Measurements from ENCODE around the gene SPEM3. TPM values are rescaled to one million over a fixed set of nuclear protein-coding genes. Genes with fewer than 3 reads are reported as not detected.

The SPEM3 gene
- total and polyA plus RNA-seq, 4 donors, result not detected

DNA sequence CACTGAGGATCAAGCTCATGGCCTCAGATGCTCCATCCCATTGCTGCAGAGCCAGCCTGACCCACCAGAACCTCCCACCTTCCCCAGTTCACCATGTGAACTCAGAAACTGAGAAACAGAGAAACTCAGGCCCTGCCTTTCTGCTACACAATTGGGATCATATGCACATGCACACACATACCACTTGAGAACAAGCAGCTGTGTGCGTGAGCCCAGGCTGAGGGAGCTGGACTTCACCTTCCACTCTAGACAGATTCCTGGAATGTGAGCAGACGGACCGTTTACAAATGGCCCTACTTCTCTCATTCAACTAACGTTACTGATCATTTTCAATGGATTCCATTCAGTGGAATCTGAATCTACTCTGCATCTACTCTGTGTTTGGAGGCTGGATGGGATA lies 5.0 kb upstream of the SPEM3 start:
- WGBS, result 82% methylated on average over 4 of the region's 4 CpGs
- TF ChIP-seq, protein P1, sequence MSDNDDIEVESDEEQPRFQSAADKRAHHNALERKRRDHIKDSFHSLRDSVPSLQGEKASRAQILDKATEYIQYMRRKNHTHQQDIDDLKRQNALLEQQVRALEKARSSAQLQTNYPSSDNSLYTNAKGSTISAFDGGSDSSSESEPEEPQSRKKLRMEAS (IDR thresholded peaks at IDR 0.05), result no peak
- TF ChIP-seq RXRA (IDR thresholded peaks at IDR 0.05), result no peak
- TF ChIP-seq, protein P2, sequence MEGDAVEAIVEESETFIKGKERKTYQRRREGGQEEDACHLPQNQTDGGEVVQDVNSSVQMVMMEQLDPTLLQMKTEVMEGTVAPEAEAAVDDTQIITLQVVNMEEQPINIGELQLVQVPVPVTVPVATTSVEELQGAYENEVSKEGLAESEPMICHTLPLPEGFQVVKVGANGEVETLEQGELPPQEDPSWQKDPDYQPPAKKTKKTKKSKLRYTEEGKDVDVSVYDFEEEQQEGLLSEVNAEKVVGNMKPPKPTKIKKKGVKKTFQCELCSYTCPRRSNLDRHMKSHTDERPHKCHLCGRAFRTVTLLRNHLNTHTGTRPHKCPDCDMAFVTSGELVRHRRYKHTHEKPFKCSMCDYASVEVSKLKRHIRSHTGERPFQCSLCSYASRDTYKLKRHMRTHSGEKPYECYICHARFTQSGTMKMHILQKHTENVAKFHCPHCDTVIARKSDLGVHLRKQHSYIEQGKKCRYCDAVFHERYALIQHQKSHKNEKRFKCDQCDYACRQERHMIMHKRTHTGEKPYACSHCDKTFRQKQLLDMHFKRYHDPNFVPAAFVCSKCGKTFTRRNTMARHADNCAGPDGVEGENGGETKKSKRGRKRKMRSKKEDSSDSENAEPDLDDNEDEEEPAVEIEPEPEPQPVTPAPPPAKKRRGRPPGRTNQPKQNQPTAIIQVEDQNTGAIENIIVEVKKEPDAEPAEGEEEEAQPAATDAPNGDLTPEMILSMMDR (IDR thresholded peaks at IDR 0.05; ENCODE audit: low read depth, low read length, missing input control), result no peak
- no peaks in the 10 kb centered on the region for H3K9me3 ChIP-seq (ENCODE audit: control insufficient read depth in 4 of 4, low read length in 3 of 4)
- no peaks in the 10 kb centered on the region for H3K4me1 ChIP-seq (ENCODE audit: control insufficient read depth in 4 of 4, insufficient read depth in 4 of 4, low read length in 3 of 4)
- H3K36me3 ChIP-seq (ENCODE audit: control insufficient read depth in 4 of 4, insufficient read depth in 3 of 4, low read depth in 1 of 4, low read length in 3 of 4), result no peaks in the 10 kb centered on the region
- DNase-seq (ENCODE audit: low spot score), result no peak
- H3K27ac ChIP-seq (ENCODE audit: low read depth in 1 of 2, low read length in 2 of 2), result no peak overlapping the region
- no peaks in the 10 kb centered on the region for H3K27me3 ChIP-seq (ENCODE audit: control insufficient read depth in 4 of 4, insufficient read depth in 4 of 4, low read length in 3 of 4)
- H3K9ac ChIP-seq (ENCODE audit: low read depth in 1 of 2, low read length in 2 of 2), result no peak overlapping the region
- H3K4me3 ChIP-seq (ENCODE audit: low read depth in 1 of 3, low read length in 3 of 3), result no peak overlapping the region

DNA sequence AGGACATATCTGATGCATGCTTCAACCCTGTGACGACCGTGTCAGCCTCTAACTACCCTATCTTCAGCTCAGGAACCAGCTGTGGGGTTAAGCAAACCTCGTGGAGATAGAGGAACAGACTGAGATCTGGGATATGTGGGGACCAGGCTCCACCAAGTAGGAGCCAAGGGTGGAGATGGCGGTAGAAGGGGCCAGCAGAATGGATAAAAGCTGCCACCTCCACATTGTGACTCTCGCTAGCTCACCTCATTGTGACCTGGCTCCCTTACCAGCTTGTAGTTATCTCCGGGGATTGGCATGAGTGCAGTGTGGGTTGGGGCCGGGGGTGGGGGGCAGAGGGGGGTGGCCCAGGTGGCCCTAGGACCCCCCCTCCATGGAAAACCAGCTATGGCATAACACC lies 3.3 kb upstream of the SPEM3 start, which contains the start of gene SPEM2:
Gene SPEM2, plus strand, starts transcription at position 301 of the 400 bp plus-strand sequence. Its CDS starts 73 bp downstream, at position 374.
- DNase-seq (ENCODE audit: low spot score), result no peak
- TF ChIP-seq, protein P2 (IDR thresholded peaks at IDR 0.05; ENCODE audit: low read depth, low read length, missing input control), result no peak
- TF ChIP-seq, protein P3, sequence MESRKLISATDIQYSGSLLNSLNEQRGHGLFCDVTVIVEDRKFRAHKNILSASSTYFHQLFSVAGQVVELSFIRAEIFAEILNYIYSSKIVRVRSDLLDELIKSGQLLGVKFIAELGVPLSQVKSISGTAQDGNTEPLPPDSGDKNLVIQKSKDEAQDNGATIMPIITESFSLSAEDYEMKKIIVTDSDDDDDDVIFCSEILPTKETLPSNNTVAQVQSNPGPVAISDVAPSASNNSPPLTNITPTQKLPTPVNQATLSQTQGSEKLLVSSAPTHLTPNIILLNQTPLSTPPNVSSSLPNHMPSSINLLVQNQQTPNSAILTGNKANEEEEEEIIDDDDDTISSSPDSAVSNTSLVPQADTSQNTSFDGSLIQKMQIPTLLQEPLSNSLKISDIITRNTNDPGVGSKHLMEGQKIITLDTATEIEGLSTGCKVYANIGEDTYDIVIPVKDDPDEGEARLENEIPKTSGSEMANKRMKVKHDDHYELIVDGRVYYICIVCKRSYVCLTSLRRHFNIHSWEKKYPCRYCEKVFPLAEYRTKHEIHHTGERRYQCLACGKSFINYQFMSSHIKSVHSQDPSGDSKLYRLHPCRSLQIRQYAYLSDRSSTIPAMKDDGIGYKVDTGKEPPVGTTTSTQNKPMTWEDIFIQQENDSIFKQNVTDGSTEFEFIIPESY (IDR thresholded peaks at IDR 0.05), result no peak
- TF ChIP-seq FOXA1 (IDR thresholded peaks at IDR 0.05), result no peak
- TF ChIP-seq RXRA (IDR thresholded peaks at IDR 0.05), result no peak
- TF ChIP-seq, protein P1 (IDR thresholded peaks at IDR 0.05), result no peak
- no peak for TF ChIP-seq EGR1 (IDR thresholded peaks at IDR 0.05; ENCODE audit: low read depth in 2 of 2)
- no peak for TF ChIP-seq SP1 (IDR thresholded peaks at IDR 0.05)
- no peak for TF ChIP-seq JUND (IDR thresholded peaks at IDR 0.05)
- no peak for TF ChIP-seq HNF4A (conservative IDR thresholded peaks at IDR 0.05)
- TF ChIP-seq RAD21 (IDR thresholded peaks at IDR 0.05), result no peak
- no peak for TF ChIP-seq FOXA2 (IDR thresholded peaks at IDR 0.05)
- Histone ChIP-seq H3K4me1 (ENCODE audit: control insufficient read depth in 4 of 4, insufficient read depth in 4 of 4, low read length in 3 of 4) (no peaks in the 10 kb centered on the region), H3K9me3 (ENCODE audit: control insufficient read depth in 4 of 4, low read length in 3 of 4) (no peaks in the 10 kb centered on the region), H3K4me3 (ENCODE audit: low read depth in 1 of 3, low read length in 3 of 3) (no peak within 1 kb of the TSS), H3K36me3 (ENCODE audit: control insufficient read depth in 4 of 4, insufficient read depth in 3 of 4, low read depth in 1 of 4, low read length in 3 of 4) (no peaks in the 10 kb centered on the region), H3K27me3 (ENCODE audit: control insufficient read depth in 4 of 4, insufficient read depth in 4 of 4, low read length in 3 of 4) (no peaks in the 10 kb centered on the region), H3K27ac (ENCODE audit: low read depth in 1 of 2, low read length in 2 of 2) (no peak within 1 kb of the TSS), H3K9ac (ENCODE audit: low read depth in 1 of 2, low read length in 2 of 2) (no peak within 1 kb of the TSS)
- WGBS, result 85% methylated on average over 7 of the region's 7 CpGs
